ENCODE data around the gene MTRR. TPM values are rescaled to one million over a fixed set of nuclear protein-coding genes. Genes with fewer than 3 reads are reported as not detected.

Gene MTRR
- total and polyA plus RNA-seq, 2 of the 4 experiments (the other 2 are of a cell fraction) = 33.2 to 33.5 TPM

DNA sequence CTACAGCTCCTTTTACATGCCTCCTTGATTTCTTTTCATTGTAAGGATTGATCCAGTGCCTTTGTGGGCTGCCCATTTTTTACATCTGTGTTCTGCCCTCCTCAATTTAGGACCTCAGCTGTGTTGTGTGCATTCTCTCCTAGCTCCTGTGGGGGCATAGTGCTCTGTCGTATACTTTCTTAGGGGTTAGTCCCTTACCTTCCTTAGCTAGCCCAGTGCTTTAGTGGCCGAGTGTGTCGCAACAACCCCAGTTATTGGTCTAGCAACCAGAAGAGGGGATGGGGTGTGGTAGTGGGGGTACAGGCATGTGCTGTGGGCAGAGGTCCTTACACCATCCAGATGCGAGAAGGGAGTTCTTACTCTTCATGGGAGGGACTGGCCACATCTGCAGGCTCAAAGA is 12.1 kb downstream of the MTRR start:
- H3K27me3 ChIP-seq (ENCODE audit: control insufficient read depth, insufficient read depth, low read length) = no peaks in the 10 kb centered on the region
- POLR2A ChIA-PET (ENCODE audit: unreplicated experiment) = no interaction called here

More for the DNA sequence above, 12.1 kb downstream of the MTRR start:
- Histone ChIP-seq H3K4me3 (ENCODE audit: insufficient read depth, low read depth, low read length) (no peak overlapping the region), H3K56ac (ENCODE audit: extremely low read depth, insufficient read depth, low read length) (no peak overlapping the region), H3K9me3 (ENCODE audit: control insufficient read depth, insufficient read depth, low read length) (no peaks in the 10 kb centered on the region), H2BK120ac (ENCODE audit: low read depth, low read length) (no peak overlapping the region), H3K4ac (ENCODE audit: low read depth, low read length) (no peak overlapping the region), H3K14ac (replicated peaks; ENCODE audit: low read depth, low read length) (no peak overlapping the region), H3K9me1 (ENCODE audit: insufficient read depth, low read length) (peaks cover 6% of the 10 kb centered on the region; the same call in 1 of the 2 replicates), H2AK5ac (ENCODE audit: low read depth, low read length) (no peak overlapping the region), H3K27ac (ENCODE audit: insufficient read depth, low read length) (no peak overlapping the region), H3K23ac (ENCODE audit: low read depth, low read length) (no peak overlapping the region), H2BK15ac (ENCODE audit: low read depth, low read length) (no peak overlapping the region), H2AFZ (replicated peaks; ENCODE audit: low read length, poor library complexity) (no peak overlapping the region), H2AK9ac (replicated peaks; ENCODE audit: low read depth, low read length, poor library complexity) (no peak overlapping the region), H2BK5ac (ENCODE audit: low read depth, low read length, poor library complexity, severe bottlenecking) (no peak overlapping the region), H3K4me1 (ENCODE audit: control insufficient read depth, insufficient read depth, low read length) (peaks cover 8% of the 10 kb centered on the region; the same call in 1 of the 2 replicates), H3K9ac (ENCODE audit: low read depth, low read length) (no peak overlapping the region), H4K8ac (ENCODE audit: low read depth in 2 of 2, low read length in 2 of 2) (no peak overlapping the region), H4K91ac (ENCODE audit: insufficient read depth, low read depth, low read length) (no peak overlapping the region), H3K18ac (ENCODE audit: low read depth, low read length) (no peak overlapping the region), H3K4me2 (ENCODE audit: low read depth, low read length) (no peak overlapping the region), H3K36me3 (ENCODE audit: control insufficient read depth, insufficient read depth, low read length) (peaks cover 28% of the 10 kb centered on the region), H3K79me1 (ENCODE audit: low read depth in 1 of 2, low read length in 2 of 2) (peaks cover 8 to 45% of the 10 kb centered on the region in 2 experiments), H4K20me1 (ENCODE audit: insufficient read depth, low read length) (peaks cover 5% of the 10 kb centered on the region; the same call in 1 of the 2 replicates), H2BK20ac (ENCODE audit: low read depth, low read length) (no peak overlapping the region), H4K5ac (ENCODE audit: low read depth, low read length) (no peak overlapping the region)
- dilution Hi-C loops (cut with HindIII; ENCODE audit: low sequenced_read_pairs, unreplicated experiment) = no loop called here
- intact Hi-C loops (cut with micrococcal nuclease) = no loop called here
- BruUV-seq (replicated peaks) = no TSS peak
- peak; percentile 67 for TF ChIP-seq CEBPB (IDR thresholded peaks at IDR 0.05; ENCODE audit: low read depth, low read length)
- no peak for TF ChIP-seq MAFK (IDR thresholded peaks at IDR 0.05; ENCODE audit: low read depth, low read length)
- WGBS, 2 experiments (ENCODE audit: extremely low coverage in 2 of 2, insufficient read length in 1 of 2) = no CpG with 5 or more reads among the region's 4 CpGs
- CTCF ChIA-PET = interaction anchor here (0.5 kb wide), 2 partner anchors 25 to 210 kb away, joined by 3 to 5 read pairs; no protein-coding TSS in a partner anchor
- in situ Hi-C loops (cut with MboI; ENCODE audit: low sequenced_read_pairs) = loop anchor here (25.0 kb wide), 2 partner anchors 1181 to 1656 kb away; partner anchors contain the start of gene SEMA5A
- ATAC-seq (ENCODE audit: low read depth) (no peak), DNase-seq (no peak)
